ENCODE data around the gene CCDC39. TPM values are rescaled to one million over a fixed set of nuclear protein-coding genes. Genes with fewer than 3 reads are reported as not detected.

The CCDC39 gene
- total RNA-seq (under 1 TPM in 2 of 9 donors, not detected in 7; 0.08 to 0.13 TPM), polyA plus RNA-seq (under 1 TPM in 1 of 3 donors, not detected in 2; 0.37 TPM)
- long read RNA-seq, donor 1, partial matches to known transcripts = 0 of 10 reads
- long read RNA-seq, donor 1, other reads (novel, unspliced or antisense) = 10 of 10 reads
- long read RNA-seq, donor 2 = 0 reads
- long read RNA-seq, donor 3 = 0 reads
- long read RNA-seq, donor 4, partial matches to known transcripts = 0 of 2 reads
- long read RNA-seq, donor 4, other reads (novel, unspliced or antisense) = 2 of 2 reads
- long read RNA-seq, donor 5, partial matches to known transcripts = 0 of 1 reads
- long read RNA-seq, donor 5, other reads (novel, unspliced or antisense) = 1 of 1 reads
- long read RNA-seq, donor 6 = 0 reads
- long read RNA-seq, donor 7 = 0 reads
- long read RNA-seq, donor 8 = 0 reads
- long read RNA-seq, donor 9 = 0 reads
- long read RNA-seq, donor 10 = 0 reads

DNA sequence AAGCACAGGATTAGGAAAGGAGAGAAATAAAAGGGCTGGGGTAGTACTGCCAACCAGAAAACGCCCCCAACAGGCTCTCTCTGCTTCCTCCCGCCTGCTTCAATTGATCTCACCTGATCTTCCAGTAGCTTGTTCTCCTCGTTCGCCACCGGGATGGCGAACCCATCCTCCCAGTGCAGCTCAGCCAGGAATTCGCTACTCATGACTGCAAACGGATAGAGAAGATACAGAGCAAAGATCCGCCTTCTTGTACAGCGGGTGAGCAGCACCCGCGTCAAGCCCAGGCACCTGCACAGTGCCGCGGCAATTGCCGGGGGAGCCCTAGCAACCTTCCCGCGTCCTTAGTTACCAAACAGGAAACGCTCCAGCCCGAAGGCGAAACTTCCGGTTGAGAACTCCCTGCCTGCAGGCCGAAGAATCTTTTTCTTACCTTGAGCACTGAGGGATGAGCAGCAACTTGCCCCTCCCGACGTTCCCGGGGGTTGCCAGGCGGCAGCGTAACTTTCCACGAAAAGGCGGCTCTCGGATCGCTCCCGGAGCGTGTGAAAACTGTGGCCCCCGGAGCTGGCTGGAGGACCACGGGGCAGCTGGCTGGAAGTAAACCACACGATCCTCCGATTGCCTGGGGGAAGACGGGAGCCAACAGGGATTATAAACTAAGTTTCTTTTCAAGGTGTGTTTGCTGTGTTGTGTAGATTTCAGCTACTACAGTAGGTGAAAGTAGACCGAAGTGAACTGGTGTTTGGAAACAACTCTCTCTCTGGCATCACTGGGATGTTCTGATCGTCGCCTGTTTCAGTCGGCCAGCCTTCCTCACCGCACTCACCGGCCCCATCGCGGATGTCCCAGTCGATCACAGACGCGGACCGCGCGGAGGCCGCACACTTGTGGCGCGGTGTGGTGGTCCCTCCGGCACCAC is at the start of gene CCDC39:
TSS of gene CCDC39 (minus strand) at position 312 of the 919 bp plus-strand sequence. CDS start at position 203, 109 bp downstream.
- WGBS, 4 donors = 1% methylated on average over 40 to 56 of the region's 56 CpGs
- H3K27me3 ChIP-seq = peaks cover 5% of the 10 kb centered on the region
- intact Hi-C loops (cut with DNase I) = no loop called here
- TF ChIP-seq POLR2A (IDR thresholded peaks at IDR 0.05) = no peak
- TF ChIP-seq, protein P1, sequence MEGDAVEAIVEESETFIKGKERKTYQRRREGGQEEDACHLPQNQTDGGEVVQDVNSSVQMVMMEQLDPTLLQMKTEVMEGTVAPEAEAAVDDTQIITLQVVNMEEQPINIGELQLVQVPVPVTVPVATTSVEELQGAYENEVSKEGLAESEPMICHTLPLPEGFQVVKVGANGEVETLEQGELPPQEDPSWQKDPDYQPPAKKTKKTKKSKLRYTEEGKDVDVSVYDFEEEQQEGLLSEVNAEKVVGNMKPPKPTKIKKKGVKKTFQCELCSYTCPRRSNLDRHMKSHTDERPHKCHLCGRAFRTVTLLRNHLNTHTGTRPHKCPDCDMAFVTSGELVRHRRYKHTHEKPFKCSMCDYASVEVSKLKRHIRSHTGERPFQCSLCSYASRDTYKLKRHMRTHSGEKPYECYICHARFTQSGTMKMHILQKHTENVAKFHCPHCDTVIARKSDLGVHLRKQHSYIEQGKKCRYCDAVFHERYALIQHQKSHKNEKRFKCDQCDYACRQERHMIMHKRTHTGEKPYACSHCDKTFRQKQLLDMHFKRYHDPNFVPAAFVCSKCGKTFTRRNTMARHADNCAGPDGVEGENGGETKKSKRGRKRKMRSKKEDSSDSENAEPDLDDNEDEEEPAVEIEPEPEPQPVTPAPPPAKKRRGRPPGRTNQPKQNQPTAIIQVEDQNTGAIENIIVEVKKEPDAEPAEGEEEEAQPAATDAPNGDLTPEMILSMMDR (IDR thresholded peaks at IDR 0.05) = no peak
- peak within 1 kb of the TSS in 3 of 4 donors; percentile 8 to 66 (median 60) for H3K4me3 ChIP-seq
- DNase-seq = peak; percentile 42 to 84 (median 60)
- no peaks in the 10 kb centered on the region for H3K36me3 ChIP-seq (replicated peaks in 1 of 2)
- peaks cover 7 to 19% of the 10 kb centered on the region in 2 donors for H3K4me1 ChIP-seq (replicated peaks in 1 of 2)
- H3K27ac ChIP-seq = peak within 1 kb of the TSS in 1 of 5 donors; percentile 30
- no peaks in the 10 kb centered on the region for H3K9me3 ChIP-seq (replicated peaks in 1 of 3)

GRCh38 chr3:180720012-180720411 is 40.7 kb upstream of the CCDC39 start:
- no peak for TF ChIP-seq POLR2A (IDR thresholded peaks at IDR 0.05)
- TF ChIP-seq, protein P1 (IDR thresholded peaks at IDR 0.05) = no peak
- WGBS, 4 donors = 0 to 84% (median 52%) methylated on average over 1 of the region's 1 CpG
- Histone ChIP-seq H3K9me3 (replicated peaks in 1 of 3) (no peaks in the 10 kb centered on the region), H3K4me1 (replicated peaks in 1 of 2) (no peaks in the 10 kb centered on the region), H3K27ac (no peak overlapping the region), H3K36me3 (replicated peaks in 1 of 2) (no peaks in the 10 kb centered on the region), H3K27me3 (no peaks in the 10 kb centered on the region), H3K4me3 (no peak overlapping the region)
- intact Hi-C loops (cut with DNase I) = no loop called here
- no peak for DNase-seq

DNA sequence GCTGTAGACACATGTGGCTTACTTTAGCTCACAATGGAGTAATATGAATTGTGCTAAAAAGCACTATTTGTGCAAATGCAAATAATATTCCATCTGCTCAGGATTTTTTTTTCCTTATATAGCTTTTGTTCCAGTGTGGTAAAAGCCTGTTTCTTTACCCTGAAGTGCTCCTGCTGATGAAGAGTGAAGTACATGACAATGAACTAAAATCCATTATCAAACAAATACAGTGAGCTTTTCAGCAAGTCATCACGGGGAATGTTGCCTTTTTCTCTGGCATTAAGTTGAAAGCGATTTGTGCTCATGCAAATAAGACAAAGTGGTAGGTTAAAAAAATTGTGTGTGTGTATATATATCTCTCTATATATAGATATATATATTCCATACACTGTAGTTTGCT is 28.6 kb upstream of the CCDC39 start:
- 40 to 54% (median 41%) methylated on average over 2 of the region's 2 CpGs for WGBS, 4 donors
- no peaks in the 10 kb centered on the region for H3K4me1 ChIP-seq (replicated peaks in 1 of 2)
- intact Hi-C loops (cut with DNase I) = no loop called here

More for the DNA sequence above, 28.6 kb upstream of the CCDC39 start:
- TF ChIP-seq, protein P1 (IDR thresholded peaks at IDR 0.05) = no peak
- H3K4me3 ChIP-seq = no peak overlapping the region
- no peak for DNase-seq
- H3K36me3 ChIP-seq (replicated peaks in 1 of 2) = no peaks in the 10 kb centered on the region
- no peaks in the 10 kb centered on the region for H3K9me3 ChIP-seq (replicated peaks in 1 of 3)
- H3K27ac ChIP-seq = no peak overlapping the region
- no peaks in the 10 kb centered on the region for H3K27me3 ChIP-seq

Measured in adrenal gland (tissue), 19 donors.